Measurements from ENCODE around the gene N4BP2. TPM values are rescaled to one million over a fixed set of nuclear protein-coding genes. Genes with fewer than 3 reads are reported as not detected.

N4BP2 gene
- total and polyA plus RNA-seq, 5 donors = 0.86 to 7.3 (median 6.1) TPM

DNA sequence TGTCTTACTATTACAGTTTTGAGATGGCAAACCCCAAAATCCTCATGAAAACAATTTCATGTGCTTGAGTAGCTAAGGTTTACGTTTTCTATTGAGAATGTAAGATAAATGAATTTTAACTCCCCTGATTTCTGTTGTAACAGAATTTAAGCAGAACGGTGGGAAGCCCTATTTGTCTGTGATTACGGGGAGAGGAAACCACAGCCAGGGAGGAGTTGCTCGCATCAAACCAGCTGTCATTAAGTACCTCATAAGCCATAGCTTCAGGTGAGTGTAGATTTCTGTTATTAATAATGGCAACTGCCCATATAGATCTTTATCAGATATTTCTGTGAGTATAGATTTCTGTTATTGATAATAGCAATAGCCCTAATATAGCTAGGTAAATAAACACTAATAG lies 96.0 kb downstream of the N4BP2 start:
- WGBS = 84% methylated on average over 4 of the region's 4 CpGs
- no peak for DNase-seq
- intact Hi-C loops (cut with DNase I) = loop anchor here (5.0 to 10.0 kb wide), 2 partner anchors 152 to 155 kb away; no protein-coding TSS in a partner anchor
- Histone ChIP-seq H3K9me3 (ENCODE audit: control insufficient read depth, low read length) (no peaks in the 10 kb centered on the region), H3K4me1 (ENCODE audit: control insufficient read depth, insufficient read depth, low read length) (no peaks in the 10 kb centered on the region), H3K4me3 (ENCODE audit: low read length) (no peak overlapping the region), H3K27me3 (ENCODE audit: control insufficient read depth, insufficient read depth) (no peaks in the 10 kb centered on the region), H3K27ac (ENCODE audit: low read length) (no peak overlapping the region)
- ATAC-seq = no peak

DNA sequence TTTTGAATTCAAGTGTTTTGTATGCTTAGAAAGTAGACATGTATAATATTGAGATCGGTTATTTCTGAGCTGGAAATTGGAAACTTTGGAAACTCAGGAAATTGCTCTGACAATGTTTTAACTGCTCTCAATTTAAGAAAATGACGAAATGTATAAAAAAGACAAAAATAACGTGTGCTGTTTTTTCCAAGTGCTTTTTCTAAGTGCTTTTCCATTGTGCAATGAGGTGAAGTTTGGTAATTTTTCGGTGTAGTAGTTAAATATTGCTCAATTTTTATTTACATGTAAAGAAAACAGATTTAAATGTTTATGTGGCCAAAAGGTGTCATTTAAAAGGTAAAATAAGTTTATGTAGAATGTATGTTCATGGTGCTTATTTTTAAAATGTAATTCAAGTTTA lies 100.8 kb downstream of the N4BP2 start:
- Histone ChIP-seq H3K27ac (ENCODE audit: low read length) (no peak overlapping the region), H3K9me3 (ENCODE audit: control insufficient read depth, low read length) (no peaks in the 10 kb centered on the region), H3K4me1 (ENCODE audit: control insufficient read depth, insufficient read depth, low read length) (no peaks in the 10 kb centered on the region), H3K4me3 (ENCODE audit: low read length) (no peak overlapping the region), H3K27me3 (ENCODE audit: control insufficient read depth, insufficient read depth) (no peaks in the 10 kb centered on the region)
- 88% methylated on average over 4 of the region's 4 CpGs for WGBS
- intact Hi-C loops (cut with DNase I) = loop anchor here in 1 of 4 donors (10.0 kb wide), 1 partner anchor 147 kb away; no protein-coding TSS in a partner anchor
- ATAC-seq = no peak
- DNase-seq = no peak

DNA sequence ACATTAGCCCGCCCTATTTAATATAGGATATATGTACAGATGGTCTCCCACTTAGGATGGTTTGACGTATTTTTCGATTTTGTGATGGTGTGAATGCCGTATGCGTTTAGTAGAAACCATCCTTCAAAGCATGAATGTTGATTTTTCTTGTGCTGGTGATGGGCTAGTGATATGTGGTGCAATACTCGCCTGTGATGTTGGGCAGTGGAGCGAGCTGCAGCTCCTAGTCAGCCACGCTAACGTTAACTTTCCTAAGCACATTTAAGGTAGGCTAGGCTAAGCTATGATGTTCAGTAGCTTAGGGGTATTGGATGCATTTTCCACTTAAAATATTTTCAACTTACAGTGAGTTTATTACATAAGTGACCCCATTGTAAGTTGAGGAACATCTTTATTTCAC lies 103.6 kb downstream of the N4BP2 start:
- no peaks in the 10 kb centered on the region for H3K9me3 ChIP-seq (ENCODE audit: control insufficient read depth, low read length)
- DNase-seq (no peak), ATAC-seq (no peak)
- H3K4me1 ChIP-seq (ENCODE audit: control insufficient read depth, insufficient read depth, low read length) = no peaks in the 10 kb centered on the region
- H3K4me3 ChIP-seq (ENCODE audit: low read length) = no peak overlapping the region
- intact Hi-C loops (cut with DNase I) = no loop called here
- WGBS = 96% methylated on average over 9 of the region's 9 CpGs
- H3K27ac ChIP-seq (ENCODE audit: low read length) = no peak overlapping the region
- H3K27me3 ChIP-seq (ENCODE audit: control insufficient read depth, insufficient read depth) = no peaks in the 10 kb centered on the region

DNA sequence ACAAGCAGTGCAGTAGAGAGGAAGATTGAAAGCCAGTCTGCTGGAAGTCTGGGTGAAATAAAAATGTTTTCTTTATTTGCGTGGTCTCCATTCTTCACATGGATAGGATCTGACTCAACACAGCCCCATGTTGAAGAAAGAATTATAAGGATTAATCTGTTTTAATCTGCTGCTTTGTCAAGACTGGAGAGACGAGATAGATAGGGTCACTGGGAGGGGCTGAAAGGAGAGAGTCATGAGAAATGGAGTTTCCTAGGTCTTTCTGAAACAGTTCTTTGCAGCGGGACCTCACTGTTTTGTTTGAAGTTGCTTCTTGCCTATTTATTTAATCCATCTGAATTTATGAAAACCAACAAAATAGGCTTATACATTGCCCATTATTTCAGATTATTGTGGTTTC lies 107.8 kb downstream of the N4BP2 start:
- ATAC-seq = no peak
- DNase-seq = no peak
- intact Hi-C loops (cut with DNase I) = no loop called here
- H3K9me3 ChIP-seq (ENCODE audit: control insufficient read depth, low read length) = no peaks in the 10 kb centered on the region
- WGBS = 86% methylated on average over 3 of the region's 3 CpGs
- no peaks in the 10 kb centered on the region for H3K27me3 ChIP-seq (ENCODE audit: control insufficient read depth, insufficient read depth)
- H3K27ac ChIP-seq (ENCODE audit: low read length) = no peak overlapping the region
- H3K4me1 ChIP-seq (ENCODE audit: control insufficient read depth, insufficient read depth, low read length) = no peaks in the 10 kb centered on the region
- H3K4me3 ChIP-seq (ENCODE audit: low read length) = no peak overlapping the region

DNA sequence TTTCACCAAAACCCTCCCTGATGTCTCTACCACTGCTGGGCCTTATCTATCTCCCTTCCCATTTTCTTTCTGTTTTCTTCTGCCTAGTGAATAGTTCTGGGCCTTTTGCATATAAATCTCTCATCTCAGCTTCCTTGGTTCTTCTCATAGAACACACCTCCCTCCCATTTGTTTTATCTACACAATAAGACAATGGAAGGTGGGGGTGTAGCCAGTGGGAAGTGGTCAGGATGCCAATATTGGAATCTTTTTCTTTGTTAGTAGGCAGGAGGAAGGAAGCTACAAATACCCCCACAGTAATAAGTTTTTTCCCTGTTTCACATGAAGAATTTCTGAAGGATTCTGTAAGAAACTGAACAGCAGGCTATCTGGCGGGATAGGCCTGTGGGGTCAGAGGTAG lies 109.3 kb downstream of the N4BP2 start:
- ATAC-seq (no peak), DNase-seq (no peak)
- no peaks in the 10 kb centered on the region for H3K9me3 ChIP-seq (ENCODE audit: control insufficient read depth, low read length)
- no peak overlapping the region for H3K27ac ChIP-seq (ENCODE audit: low read length)
- intact Hi-C loops (cut with DNase I) = no loop called here
- no peaks in the 10 kb centered on the region for H3K4me1 ChIP-seq (ENCODE audit: control insufficient read depth, insufficient read depth, low read length)
- WGBS = 88% methylated on average over 1 of the region's 1 CpG
- H3K27me3 ChIP-seq (ENCODE audit: control insufficient read depth, insufficient read depth) = no peaks in the 10 kb centered on the region
- H3K4me3 ChIP-seq (ENCODE audit: low read length) = no peak overlapping the region

DNA sequence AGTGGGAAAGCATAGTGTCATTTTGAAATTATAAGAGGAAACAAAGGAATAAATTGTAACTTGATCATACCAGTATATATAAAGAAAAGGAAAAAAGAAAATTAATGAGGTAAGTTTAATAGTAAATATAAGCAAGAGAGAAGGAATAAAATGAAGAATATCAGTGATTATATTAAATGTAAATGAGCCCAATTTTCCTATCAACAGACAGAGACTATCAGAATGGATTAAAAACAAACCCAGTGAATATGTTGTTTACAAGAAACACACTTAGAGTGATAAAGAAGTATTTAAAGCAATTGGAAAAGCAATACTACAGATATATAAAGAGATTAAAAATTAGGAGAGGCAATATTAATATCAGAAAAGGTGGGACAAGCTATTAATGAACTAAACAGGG lies 111.4 kb downstream of the N4BP2 start:
- intact Hi-C loops (cut with DNase I) = no loop called here
- Histone ChIP-seq H3K4me3 (ENCODE audit: low read length) (no peak overlapping the region), H3K9me3 (ENCODE audit: control insufficient read depth, low read length) (no peaks in the 10 kb centered on the region), H3K27me3 (ENCODE audit: control insufficient read depth, insufficient read depth) (no peaks in the 10 kb centered on the region), H3K4me1 (ENCODE audit: control insufficient read depth, insufficient read depth, low read length) (no peaks in the 10 kb centered on the region), H3K27ac (ENCODE audit: low read length) (no peak overlapping the region)
- DNase-seq = no peak
- no peak for ATAC-seq

DNA sequence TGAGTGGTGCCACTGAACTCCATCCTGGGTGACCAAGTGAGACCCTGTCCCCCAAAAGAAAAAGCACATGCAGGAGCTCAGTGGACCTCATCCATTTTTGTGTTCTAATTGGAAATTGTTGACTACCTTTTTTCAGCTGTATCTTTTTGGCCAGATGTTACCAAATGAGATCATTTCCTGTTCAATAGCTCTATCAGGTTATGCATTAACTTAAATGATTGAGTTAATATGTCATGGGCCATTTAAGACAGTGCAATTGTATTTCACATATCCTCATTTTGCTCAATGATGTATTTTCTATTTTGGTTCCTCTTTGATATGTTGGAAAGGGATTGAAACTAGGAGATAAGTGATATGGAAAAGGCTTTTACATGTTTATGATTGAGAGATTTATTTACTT lies 113.9 kb downstream of the N4BP2 start:
- no peak for ATAC-seq

DNA sequence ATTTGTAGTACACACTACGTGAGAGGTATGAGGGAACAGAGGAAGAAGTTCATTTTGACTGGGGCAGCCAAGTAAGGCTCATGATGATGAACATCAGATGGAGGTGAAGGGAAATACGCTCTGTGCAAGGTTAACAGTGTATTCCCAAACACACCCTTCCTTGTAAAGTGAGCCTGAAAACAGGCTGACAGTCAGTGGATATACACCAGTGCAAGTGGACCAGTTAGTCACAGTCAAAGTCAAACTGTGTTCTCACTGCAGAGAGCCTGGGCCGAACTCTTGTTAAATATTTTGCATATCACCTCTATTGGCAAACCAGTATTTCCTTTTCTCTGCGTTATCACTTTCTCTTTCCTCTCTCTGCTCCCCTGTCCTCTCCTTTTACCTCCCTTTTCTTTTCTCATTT lies 116.8 kb downstream of the N4BP2 start:
- H3K27me3 ChIP-seq (ENCODE audit: control insufficient read depth, insufficient read depth) = no peaks in the 10 kb centered on the region
- H3K4me1 ChIP-seq (ENCODE audit: control insufficient read depth, insufficient read depth, low read length) = no peaks in the 10 kb centered on the region
- H3K9me3 ChIP-seq (ENCODE audit: control insufficient read depth, low read length) = no peaks in the 10 kb centered on the region
- DNase-seq (no peak), ATAC-seq (no peak)
- no peak overlapping the region for H3K27ac ChIP-seq (ENCODE audit: low read length)
- H3K4me3 ChIP-seq (ENCODE audit: low read length) = no peak overlapping the region
- intact Hi-C loops (cut with DNase I) = no loop called here
- 50% methylated on average over 4 of the region's 4 CpGs for WGBS

More for the DNA sequence above, 113.9 kb downstream of the N4BP2 start:
- no peaks in the 10 kb centered on the region for H3K27me3 ChIP-seq (ENCODE audit: control insufficient read depth, insufficient read depth)
- DNase-seq = no peak
- no peaks in the 10 kb centered on the region for H3K4me1 ChIP-seq (ENCODE audit: control insufficient read depth, insufficient read depth, low read length)
- no peaks in the 10 kb centered on the region for H3K9me3 ChIP-seq (ENCODE audit: control insufficient read depth, low read length)
- H3K4me3 ChIP-seq (ENCODE audit: low read length) = no peak overlapping the region
- no peak overlapping the region for H3K27ac ChIP-seq (ENCODE audit: low read length)
- intact Hi-C loops (cut with DNase I) = no loop called here

DNA sequence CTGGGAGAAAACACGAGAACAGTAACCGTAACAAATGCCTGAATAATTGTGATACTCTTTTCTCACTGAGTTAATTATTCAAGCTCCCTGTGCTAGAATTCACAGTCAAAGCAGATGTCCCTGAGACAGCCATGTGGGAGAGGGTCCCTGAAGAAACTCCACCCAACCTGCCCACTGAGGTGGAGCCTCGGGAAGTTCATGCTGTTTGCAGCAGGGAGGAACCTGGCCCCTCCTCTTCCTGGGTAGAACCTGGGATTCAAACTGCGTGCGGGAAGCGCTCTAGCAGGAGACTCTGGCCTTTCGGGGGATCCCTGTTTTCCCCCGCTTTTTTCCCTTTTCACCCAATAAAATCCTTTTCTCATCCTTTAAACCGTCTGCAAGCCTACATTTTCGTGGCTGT lies 120.0 kb downstream of the N4BP2 start:
- no peak for ATAC-seq
- intact Hi-C loops (cut with DNase I) = no loop called here

DNA sequence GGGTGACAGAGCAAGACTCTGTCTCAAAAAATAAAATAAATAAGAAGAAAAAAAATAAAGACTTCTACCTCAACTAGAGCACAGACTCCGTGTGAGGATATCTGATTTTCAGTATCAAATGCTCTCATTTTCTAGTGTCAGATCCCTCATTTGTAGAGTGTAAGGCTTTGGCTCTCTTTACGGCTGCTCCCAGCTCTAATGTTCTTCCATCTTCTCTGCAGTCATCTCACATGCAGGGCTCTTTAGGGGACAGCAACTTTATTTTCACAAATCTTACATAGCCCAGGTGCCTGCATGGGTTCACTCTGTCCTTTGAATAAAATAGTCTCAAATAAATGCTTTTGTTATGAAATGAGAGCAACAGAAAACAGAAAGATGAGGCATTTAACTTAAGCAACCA lies 120.9 kb downstream of the N4BP2 start:
- H3K27me3 ChIP-seq (ENCODE audit: control insufficient read depth, insufficient read depth) = no peaks in the 10 kb centered on the region
- WGBS = 78% methylated on average over 2 of the region's 2 CpGs
- no peak for ATAC-seq

More for the DNA sequence above, 120.0 kb downstream of the N4BP2 start:
- Histone ChIP-seq H3K27me3 (ENCODE audit: control insufficient read depth, insufficient read depth) (no peaks in the 10 kb centered on the region), H3K9me3 (ENCODE audit: control insufficient read depth, low read length) (no peaks in the 10 kb centered on the region), H3K4me3 (ENCODE audit: low read length) (no peak overlapping the region), H3K27ac (ENCODE audit: low read length) (no peak overlapping the region), H3K4me1 (ENCODE audit: control insufficient read depth, insufficient read depth, low read length) (no peaks in the 10 kb centered on the region)
- DNase-seq = no peak
- WGBS = 48% methylated on average over 10 of the region's 10 CpGs

DNA sequence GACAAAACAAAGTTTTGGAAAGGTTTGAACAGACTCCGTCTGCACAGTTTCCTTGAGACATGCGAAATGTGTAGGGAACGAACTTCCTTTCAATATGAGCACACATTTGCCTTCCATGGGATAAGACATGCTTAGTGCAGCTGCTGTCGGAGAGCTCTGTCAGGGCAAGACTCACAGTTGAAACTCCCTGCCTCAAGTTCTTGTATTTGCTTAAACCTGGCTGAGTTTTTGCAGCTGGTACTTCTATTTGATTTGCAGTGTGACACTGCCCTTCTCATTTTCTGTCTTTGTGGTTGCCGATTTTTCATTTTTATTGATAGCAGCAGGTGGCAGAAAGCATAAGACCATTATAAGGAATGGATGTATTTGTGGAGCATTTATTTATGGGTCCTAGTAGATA lies 122.0 kb downstream of the N4BP2 start:
- Histone ChIP-seq H3K27ac (ENCODE audit: low read length) (no peak overlapping the region), H3K4me3 (ENCODE audit: low read length) (no peak overlapping the region), H3K9me3 (ENCODE audit: control insufficient read depth, low read length) (no peaks in the 10 kb centered on the region), H3K27me3 (ENCODE audit: control insufficient read depth, insufficient read depth) (no peaks in the 10 kb centered on the region), H3K4me1 (ENCODE audit: control insufficient read depth, insufficient read depth, low read length) (no peaks in the 10 kb centered on the region)
- intact Hi-C loops (cut with DNase I) = no loop called here
- no peak for ATAC-seq
- DNase-seq = no peak
- WGBS = 56% methylated on average over 5 of the region's 5 CpGs

More for the DNA sequence above, 120.9 kb downstream of the N4BP2 start:
- Histone ChIP-seq H3K4me3 (ENCODE audit: low read length) (no peak overlapping the region), H3K4me1 (ENCODE audit: control insufficient read depth, insufficient read depth, low read length) (no peaks in the 10 kb centered on the region), H3K27ac (ENCODE audit: low read length) (no peak overlapping the region), H3K9me3 (ENCODE audit: control insufficient read depth, low read length) (no peaks in the 10 kb centered on the region)
- intact Hi-C loops (cut with DNase I) = no loop called here
- no peak for DNase-seq

DNA sequence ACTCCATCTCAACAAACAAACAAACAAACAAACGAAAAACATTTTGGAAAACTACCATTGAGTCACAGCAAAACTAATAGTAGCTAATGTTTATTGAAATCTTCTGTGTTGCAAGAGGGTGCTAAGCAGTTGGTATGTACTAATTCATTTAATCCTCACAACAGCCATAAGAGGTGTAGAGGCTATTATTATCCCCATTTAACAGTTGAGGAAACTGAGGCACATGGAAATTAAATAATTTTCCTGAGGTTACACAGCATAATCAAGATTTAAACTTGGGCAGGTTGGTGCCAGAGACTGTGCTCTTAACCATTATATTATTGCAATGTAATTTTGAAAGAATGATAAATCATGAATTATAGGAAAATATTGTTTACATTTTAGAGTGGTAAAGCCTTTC lies 122.7 kb downstream of the N4BP2 start:
- no peak for DNase-seq
- WGBS = 94% methylated on average over 1 of the region's 1 CpG

More for the DNA sequence above, 122.7 kb downstream of the N4BP2 start:
- no peaks in the 10 kb centered on the region for H3K4me1 ChIP-seq (ENCODE audit: control insufficient read depth, insufficient read depth, low read length)
- intact Hi-C loops (cut with DNase I) = no loop called here
- H3K9me3 ChIP-seq (ENCODE audit: control insufficient read depth, low read length) = no peaks in the 10 kb centered on the region
- H3K4me3 ChIP-seq (ENCODE audit: low read length) = no peak overlapping the region
- H3K27ac ChIP-seq (ENCODE audit: low read length) = no peak overlapping the region
- H3K27me3 ChIP-seq (ENCODE audit: control insufficient read depth, insufficient read depth) = no peaks in the 10 kb centered on the region
- no peak for ATAC-seq

Measured in right cardiac atrium (tissue), 5 donors.